Measurements from ENCODE around the gene C1QL1.
"Not testable (repeated sequence)": the region's sequence is repeated elsewhere in the genome, so short reads cannot be mapped to it uniquely, and the experiment has no call there.

C1QL1 gene

DNA sequence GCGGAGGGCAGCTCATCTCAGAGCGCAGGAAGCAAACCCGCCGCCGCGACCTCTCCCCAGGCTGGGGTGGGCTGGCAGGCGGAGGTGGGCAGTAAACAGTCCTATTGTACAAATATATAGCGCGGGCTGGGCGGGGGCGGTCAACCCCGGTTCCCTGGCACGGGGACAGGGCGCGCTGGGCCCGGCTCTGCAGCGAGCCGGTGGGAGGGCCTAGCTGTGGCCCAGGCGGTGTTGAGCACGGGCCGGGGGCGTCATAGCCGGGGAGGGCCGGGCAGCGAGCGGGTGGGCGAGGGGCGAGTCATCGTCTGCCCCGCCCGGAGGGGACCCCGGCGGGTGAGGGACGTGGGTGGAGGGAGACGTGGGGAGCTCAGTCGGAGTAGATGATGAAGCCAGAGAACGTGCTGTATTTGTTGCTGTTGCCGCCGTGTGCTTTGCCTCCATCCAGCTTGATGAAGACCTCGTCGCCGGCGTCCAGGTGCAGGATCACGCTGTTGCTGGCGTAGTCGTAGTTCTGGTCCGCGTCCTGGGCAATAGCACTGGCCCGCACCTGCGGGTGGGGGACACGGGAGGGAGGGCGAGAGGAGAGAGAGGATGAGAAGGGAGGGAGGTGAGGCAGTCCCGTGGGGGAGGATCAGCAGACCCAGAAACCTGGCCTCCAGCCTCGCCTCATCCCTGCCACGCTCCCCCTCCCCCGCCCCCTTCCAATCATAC, 8.1 kb downstream of the C1QL1 start:
- no peak for DNase-seq

DNA sequence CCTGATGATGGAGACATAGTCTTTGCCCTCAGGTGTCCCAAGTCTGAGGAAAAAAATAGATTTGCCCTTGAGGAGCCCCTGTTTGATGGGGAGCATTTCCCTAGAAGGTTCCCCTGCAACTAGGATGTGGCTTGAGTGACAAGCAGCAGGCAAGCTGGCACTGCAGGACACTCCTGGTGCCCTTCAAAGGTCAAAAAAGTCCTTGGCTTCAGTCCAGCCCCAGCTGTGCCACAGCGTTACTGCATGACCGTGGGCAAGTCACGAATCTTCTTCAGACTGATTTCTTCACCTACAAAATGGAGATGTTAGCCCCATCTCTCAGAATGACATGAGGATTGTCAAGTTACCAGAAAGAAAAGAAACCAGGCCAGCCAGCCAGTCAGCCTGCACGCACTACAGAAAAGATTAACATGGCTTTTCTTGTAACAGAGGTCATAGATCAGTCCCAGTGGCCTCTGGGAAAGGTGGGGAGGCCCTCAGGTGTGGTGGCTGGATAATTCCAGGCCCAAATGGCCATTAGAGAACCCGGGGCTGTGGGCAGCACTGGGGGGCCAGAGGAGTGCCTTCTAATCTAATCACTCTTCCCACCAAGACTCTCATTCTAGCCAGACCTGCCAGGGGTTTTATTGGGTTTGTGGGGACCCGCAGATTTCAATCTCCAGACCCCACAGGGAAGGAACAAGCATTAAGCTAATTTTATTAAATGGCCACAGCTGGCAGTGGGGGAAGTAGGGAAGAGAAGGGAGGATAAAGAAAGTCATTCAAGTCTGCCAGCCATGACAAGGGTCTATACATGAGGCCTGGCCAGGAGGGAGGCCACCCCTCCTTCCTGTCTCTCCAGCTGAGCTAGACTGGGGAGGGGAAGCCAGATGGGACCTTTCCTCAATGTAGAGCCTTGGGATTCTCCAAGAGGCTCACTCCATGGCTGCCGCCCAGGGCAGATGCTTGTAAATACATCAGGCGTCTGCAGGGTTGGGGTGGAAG, 10.8 kb downstream of the C1QL1 start:
- DNase-seq: no peak

DNA sequence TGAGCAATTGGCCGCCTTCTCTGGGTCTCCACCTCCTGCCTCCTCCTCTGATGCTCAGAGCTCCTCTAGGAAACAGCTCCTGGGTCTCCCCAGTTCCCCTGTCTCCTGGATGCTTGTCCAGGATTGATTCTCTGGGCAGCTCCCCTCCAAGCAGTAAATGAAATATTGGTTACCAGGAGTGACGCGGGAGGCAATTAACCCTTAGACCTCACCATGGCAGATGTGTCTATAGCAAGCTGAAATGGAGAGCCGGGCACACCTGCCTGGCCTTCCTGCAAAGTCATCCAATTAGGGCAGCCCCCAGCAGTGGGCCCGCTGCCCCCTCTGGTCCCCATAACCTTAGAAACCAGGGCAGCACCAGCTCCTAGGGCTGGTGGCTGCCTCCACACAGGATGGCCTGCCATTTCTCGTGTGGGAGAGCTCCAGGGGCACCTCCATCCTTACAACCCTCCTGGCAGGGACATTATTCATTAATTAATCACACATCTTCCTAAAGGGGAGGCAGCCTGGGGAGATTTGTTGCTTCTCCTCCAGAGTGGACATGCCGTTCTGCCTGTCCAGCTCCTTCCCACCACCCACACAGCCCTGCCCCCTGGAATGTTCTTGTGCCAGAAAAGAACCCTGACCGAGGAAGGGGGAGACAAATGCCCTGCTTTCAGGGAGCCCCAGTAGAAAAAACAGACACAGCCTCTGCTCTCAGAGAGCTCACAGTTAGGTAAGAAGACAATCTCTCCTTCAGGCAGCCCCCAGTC, 12.3 kb downstream of the C1QL1 start:
- DNase-seq: no peak

DNA sequence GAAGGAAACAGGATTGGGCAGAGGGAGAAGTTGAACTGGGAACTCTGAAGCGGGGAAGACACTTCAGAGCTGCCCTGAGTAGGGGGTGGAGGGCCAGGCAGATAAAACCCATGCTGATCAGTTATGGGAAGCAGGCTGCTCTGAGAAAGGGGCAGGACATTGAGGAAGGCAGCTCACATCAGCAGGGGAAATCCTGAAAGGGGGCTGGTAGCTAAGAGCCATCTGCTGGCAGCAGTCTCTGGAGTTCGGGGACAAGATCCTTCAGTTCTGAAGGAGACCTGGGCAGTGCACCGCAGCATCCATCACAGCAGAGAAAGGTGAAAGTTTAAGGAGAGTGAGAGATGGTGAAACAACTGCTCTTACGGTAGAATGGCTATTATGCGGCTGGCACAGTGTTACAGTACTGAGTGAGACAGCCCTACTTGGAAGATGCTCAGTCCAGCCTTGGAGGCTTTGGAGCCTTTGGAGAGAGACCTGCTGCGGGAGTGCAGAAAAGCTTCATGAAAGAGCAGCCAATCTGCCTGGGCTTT, 15.1 kb downstream of the C1QL1 start:
- DNase-seq: no peak

DNA sequence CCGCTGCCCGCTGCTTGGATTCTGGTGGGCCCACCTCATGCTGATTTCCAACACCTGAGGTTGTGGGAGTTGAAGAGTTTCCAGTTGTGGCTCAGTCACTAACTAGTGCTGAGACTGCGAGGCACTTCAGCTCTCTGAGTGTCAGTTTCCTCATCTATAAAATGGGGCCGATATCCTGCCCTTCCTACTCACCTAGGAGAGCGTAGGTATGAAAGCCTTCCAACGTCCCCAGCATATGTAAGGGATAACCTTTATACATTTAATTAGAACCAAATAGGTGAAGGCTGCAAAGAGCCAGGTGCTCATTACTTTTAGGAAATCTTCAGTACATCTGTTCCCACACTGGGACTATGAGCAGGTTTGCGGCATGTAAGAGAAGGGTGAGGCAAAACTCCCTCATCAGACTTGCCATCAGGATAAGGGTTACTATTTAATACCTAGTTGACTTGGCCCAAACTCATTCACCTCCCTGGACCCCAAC, 19.7 kb downstream of the C1QL1 start:
- no peak for DNase-seq

DNA sequence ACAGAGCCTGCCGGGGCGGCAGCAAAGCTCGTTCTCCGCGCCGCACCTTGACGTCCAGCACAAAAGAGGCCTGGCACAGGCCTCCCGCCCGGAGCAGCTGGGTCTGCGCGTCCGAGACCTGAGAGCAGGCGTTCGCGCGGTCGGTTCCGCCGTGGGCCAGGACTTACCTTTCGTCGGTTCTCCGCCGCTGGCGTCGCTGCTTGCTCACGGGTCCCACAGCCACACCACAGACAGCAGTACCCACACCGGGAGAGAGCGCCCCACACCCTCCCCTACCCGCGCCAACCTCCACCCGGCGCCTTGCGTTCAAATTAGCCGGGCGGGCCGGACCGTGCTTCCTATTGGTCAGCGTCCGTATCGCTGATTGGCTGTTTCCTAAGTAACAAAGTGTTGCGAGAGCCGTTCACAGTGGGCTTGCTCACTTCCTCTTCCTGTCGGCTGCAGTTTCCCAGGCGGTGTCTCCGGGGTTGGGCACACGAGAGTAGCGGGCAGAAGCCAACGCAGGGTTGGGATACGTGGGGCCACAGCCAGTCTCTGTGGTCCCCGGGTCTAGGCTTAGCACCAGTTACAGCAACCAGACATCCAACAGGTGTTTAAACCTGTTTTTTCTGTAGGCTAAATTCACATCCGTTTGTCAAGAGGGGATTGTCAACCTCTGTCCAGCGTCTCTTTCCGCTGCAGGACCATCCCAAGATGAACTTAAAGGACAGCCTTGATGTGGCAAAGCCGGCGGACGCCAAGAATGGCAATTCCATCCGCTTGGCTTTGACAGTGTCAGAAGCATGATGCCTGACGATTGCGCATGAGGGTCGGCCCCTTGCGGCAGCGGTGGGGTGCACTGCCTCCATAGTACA, 20.4 kb downstream of the C1QL1 start, which contains the start of gene KIF18B:
Gene KIF18B (minus strand): TSS at position 313 of the 854 bp plus-strand sequence. CDS start 11,429 bp downstream, outside the sequence.
- DNase-seq: peak; percentile 94

DNA sequence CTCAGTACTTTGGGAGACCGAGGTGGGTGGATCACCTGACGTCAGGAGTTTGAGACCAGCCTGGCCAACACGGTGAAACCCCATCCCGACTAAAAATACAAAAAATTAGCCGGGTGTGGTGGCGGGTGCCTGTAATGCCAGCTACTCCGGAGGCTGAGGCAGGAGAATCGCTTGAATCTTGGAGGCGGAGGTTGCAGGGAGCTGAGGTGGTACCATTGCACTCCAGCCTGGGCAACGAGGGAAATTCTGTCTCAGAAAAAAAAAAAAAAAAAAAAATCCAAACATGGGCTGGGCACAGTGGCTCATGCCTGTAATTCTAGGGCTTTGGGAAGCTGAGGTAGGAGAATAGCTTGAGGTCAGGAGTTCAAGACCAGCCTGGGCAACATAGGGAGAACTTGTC, 22.5 kb downstream of the C1QL1 start:
- DNase-seq: not testable (repeated sequence)

DNA sequence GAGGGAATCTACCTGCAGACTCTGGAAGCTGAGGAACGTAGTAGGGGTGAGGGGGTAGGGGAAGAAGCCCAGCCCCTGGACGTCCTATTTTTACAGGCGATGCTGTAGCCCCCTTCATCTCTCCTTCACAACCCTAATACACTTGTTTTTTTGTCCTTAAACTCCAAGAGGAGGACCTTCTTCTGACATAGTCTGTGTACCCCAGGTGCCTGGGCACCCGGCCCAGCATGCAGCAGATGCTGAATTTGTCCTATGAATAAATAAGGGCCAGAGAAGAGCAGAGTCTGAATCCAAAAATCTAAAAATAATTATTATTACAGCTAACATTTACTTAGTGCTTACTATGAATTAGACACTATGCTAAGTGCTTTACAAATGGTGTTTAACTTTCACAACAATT, 25.6 kb downstream of the C1QL1 start:
- DNase-seq: no peak

DNA sequence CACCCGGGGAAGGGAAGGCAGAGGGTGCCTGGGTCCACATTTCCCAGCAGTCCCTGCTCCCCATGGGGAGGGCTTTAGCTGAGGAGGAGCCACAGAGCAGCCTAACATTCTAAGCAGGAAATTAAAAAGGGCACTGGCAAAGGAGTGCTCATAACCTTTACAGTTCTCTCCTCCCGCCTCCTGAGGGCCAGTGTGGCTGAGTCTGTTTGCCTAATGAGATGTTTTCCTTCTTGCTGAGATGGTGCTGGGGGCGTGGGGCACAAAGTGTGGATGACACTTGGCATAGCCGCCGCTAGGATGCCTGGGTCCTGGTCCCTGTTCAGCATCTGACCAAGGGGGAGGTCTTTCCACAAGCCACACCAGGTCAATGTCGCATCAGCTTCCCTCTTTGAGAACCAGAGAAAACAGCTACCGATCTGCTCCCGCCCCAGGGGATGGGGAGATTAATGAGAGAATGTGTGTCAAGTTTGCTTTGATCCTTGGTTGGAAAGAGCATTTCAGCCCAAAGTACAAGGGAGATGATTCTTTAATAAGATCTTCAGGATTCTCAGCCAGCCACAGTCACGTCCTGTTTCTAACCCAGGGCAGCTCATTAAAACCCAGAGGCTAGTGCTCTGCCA, 26.3 kb downstream of the C1QL1 start:
- DNase-seq: peak; percentile 40

DNA sequence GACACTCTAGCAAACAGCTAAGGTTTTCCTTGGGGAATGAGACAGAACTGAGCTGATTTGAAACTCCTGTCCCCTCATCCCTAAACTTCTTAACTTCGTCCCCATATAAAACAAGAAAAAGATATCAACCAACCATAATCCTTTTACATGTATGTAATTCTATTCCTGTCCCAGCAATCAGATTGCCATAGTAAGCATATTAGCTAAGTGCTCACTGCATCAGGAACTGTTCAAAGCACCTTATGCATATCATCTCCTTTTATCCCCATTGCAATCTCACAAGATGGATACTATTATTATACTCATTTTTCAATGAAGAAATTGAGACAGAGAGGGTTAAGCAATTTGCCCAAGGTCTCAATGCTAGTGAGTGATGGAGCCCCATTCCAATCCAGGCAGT, 27.3 kb downstream of the C1QL1 start:
- no peak for DNase-seq

DNA sequence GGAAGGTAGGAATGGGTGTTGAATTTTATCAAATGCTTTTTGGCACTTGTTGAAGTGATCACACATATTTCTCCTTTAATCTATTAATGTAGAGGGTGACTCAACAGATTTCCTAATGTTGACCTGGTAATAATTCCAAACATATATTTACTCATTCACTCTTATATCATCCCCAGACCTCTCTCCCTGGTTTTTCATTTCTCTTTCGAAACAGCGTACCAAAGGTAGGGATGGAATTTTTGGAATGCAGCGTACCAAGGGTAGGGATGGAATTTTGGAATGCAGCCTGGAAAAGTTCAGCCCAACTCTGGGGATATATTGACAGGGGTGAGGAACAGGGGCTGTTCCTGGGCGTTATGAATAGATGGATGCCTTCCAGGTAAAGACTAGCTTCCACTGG, 27.8 kb downstream of the C1QL1 start:
- DNase-seq: peak; percentile 95

DNA sequence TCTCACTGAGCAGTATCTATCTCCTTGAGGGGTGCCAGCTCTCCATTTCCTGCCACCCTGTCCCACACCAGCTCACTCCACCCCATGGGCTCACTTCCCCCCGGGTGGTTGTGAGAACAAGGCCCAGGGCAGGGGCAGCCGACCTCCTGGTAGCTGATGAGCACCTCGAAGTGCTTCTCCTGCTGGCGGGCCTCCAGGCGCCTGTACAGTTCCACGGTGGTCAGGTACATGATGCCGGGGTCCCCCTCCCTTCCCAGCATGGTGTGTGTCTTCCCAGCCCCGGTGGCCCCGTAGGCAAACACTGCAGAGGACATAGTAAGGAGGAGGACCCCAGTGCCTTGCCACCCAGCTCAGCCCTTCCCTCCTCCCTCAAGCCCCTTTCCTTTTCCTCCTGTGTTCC, 33.0 kb downstream of the C1QL1 start:
- DNase-seq: no peak

DNA sequence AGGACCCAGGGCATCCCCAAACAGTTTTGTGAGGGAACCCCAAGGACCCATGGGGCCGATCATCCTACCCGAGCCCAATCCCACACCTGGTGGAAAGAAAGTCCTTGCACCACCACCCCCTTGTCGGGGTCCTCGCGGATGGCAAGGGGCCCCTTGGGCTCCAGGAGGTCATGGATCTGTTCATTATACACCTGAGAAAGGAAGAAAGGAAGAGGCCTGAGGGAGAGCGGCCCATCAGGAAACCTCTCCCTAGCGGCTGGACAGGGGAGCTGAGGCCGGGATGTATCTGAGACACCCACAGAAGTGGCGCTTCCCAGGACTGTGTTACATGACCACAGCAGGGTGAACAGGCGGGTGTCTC, 33.4 kb downstream of the C1QL1 start:
- DNase-seq: no peak

DNA sequence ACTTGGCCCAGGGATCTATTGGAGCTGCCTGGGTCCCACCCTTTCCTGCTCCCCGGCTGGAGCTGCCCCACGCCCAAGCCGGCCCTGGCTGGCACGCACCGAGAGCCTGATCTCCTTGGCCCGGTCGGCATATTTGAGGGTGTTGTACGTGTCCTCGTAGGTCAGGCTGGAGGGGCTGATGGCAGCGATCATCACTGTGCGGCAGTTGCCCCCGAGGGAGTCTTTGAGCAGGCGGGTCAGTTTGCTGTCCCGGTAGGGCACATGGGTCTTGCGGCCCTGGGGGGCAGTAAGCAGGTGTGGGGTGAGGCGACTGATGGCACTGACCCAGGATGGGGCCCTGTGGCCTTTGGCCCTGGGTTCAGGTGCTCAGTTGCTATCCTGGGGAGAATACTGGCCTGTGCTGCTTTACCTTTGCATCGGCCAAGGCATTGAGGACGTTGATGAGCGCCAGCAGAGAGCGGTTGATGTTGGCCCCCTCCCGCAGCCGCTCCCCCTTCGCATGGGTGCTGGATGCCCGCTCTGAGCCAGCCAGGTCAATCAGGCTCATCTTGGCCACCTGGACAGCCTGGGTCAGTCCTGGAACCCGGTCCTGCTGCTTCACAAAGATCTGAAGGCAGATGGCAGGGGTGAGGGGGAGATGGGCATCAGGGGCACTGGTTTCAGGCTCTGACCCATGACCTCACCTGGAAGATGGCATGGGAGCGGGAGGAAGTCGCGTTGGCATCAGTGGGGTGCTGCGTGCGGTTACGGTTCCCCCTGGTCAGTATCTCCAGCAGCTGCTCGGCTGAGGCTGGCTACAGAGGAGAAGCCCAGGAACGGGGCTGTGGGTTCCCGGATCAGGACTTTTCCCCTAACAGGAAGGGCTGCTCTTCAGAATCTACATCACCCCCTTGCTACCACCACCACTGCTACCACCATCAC, 34.0 kb downstream of the C1QL1 start:
- DNase-seq: no peak

DNA sequence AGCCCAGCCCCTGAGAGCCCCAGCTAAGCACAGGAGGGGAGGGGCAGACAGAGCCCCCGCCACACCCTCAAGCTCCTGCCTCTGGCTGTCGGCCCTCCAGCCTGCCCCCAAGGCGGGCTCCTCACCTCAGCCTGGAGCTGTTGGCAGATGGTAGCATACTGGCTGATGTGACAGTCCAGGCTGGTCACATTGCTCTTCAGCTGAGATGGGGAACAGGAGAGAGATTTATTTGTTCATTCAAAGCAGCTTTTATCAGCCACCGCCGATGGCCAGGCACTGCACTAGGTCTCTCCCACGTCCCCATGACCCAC, 35.4 kb downstream of the C1QL1 start:
- no peak for DNase-seq

DNA sequence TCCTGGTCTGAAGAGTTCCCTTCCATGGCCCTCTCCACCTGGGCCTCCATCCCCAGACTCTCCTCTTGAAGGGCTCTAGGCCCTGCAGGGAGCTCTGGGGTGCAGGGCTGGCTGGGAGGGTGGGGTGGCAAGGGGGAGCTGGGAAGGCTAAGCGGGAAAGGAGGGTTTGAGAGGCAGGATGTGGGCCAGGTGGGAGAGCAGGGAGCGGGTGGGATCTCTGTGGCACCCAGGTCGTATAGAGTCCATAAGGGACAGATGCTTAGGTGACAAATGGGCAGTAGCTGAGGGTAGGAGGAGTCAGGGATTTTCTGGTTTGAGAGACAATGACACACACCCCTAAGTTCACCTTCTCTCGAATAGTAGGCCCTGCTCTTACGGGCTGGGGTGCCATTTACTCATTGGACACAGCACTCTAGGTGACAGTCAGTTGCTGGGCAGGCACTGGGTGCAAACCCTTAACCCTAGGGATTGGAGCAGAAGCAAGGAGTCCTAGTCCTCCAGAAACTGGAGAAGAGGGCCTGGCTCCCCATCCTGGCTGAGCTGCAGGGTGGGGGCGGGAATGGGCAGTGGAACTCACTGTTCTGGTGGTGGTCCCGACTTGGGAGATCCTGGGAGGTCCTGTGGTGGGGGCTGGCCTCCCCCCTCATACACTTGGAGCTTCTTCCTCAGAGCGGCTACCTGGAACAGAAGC, 35.9 kb downstream of the C1QL1 start:
- DNase-seq: no peak

DNA sequence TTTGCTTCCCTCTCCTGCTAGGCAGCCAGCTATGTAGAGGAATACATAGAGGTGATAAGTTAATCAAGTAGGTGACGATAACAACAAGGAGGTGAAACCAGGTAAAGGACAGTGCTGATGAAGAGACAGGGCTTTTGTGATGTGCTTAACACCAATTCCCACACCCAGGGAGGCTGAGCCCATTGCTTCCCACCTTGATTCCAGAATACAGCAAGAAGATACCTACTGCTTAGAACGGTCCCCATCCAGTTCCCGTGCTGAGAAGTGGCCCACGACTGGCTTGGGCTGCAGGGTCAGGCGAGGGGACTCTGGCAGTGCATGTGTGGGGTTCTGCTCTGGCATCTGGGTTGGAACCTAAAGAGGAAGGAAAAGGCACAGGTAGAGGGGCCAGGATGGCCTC, 36.7 kb downstream of the C1QL1 start:
- DNase-seq: no peak

DNA sequence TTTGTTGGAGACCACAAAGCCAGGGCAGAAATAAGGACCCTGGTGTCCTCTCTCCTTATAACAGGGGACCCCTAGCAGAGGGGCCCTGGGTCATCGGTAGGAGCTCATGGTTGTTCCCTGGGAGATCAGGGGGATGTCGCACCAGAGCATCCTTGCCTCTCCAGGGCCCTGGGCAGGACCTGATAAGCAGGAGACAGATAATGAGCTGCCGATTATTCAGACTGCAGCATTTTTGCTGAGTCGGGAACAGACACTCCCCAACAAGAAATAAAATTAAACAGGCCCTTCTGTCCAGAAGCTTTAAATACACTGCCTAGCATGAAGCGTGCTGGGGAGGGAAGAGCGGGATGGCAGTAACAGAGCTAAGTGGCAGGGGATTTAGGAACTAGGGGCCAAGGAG, 37.4 kb downstream of the C1QL1 start:
- DNase-seq: no peak

DNA sequence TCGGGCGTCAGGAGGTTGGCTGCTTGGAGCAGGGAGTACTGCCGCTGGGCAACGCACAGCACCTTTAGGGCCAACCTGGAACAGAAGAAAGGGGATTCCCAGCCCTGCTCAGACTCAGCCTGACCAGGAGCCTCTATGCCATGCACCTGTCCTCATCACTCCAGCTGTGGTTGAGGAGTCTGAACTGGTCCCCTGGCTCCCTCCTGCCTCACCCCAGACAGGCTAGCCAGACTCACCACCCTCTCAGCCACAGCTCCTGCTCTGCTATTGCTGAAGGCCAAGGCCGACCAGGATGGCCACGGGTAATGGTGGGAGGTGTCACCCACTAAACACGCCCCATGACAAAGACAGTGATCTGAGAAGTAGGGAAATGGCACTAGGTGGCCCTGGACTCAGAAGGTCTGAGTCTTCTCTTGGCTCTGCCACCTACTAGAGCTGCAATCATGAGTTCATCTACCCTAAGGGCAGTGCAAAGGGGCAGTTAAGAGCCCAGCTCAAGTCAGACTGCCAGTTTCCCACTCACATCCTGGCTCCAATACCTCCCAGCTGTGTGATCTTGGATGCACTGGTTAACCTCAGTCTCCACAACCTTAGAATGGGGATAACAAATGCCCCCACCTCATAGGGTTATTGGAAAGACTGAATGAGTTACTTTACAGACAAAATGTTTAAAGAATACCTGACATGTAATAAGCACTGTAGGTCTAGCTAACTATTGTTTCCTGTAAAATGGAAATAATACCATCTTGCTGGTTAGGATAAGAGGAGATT, 39.0 kb downstream of the C1QL1 start:
- no peak for DNase-seq

Data from NCI-H226 (cell line).